Neural cell (in vitro differentiated cells): ENCODE results near the gene ARID3B. TPM values are rescaled to one million over a fixed set of nuclear protein-coding genes. Genes with fewer than 3 reads are reported as not detected.

Experiments used
- H2AFZ ChIP-seq: fragments of 200-600, 300-800 bp; sonication (generic), shearing (Covaris generic); 2 replicates; pipeline ENCODE4 v1.6.0; 2014; ENCODE audit warnings: low read depth, mild to moderate bottlenecking, antibody characterized with exemption, low read length, moderate library complexity
- H3F3A ChIP-seq: fragments of 200-600 bp; shearing (Covaris generic); 2 replicates; pipeline ENCODE4 v1.6.1; 2016; ENCODE audit warnings: mild to moderate bottlenecking, moderate library complexity, mixed read lengths, antibody characterized with exemption, low read length; ENCODE audit not compliant: insufficient read depth, poor library complexity, severe bottlenecking
- H3K27ac ChIP-seq: fragments of 200-600, 300-800 bp; sonication (generic), shearing (Covaris generic); 2 replicates; pipeline ENCODE4 v1.5.1; 2014; ENCODE audit warnings: mild to moderate bottlenecking, low read length, moderate library complexity
- H3K27me3 ChIP-seq: fragments of 300-800, 200-600 bp; sonication (generic), shearing (Covaris generic); 2 replicates; pipeline ENCODE4 v1.6.0; 2014; ENCODE audit warnings: mild to moderate bottlenecking, low read depth, low read length, moderate library complexity; ENCODE audit not compliant: insufficient read depth
- H3K36me3 ChIP-seq: fragments of 300-800, 200-600 bp; sonication (generic), shearing (Covaris generic); 2 replicates; pipeline ENCODE4 v1.5.1; 2014; ENCODE audit warnings: mild to moderate bottlenecking, antibody characterized with exemption, low read length, moderate library complexity; ENCODE audit not compliant: insufficient read depth
- H3K4me2 ChIP-seq: fragments of 300-800, 200-600 bp; sonication (generic), shearing (Covaris generic); 2 replicates; pipeline ENCODE4 v1.6.0; 2014; ENCODE audit warnings: mild to moderate bottlenecking, low read length
- H3K4me3 ChIP-seq: fragments of 300-800, 200-600 bp; sonication (generic), shearing (Covaris generic); 2 replicates; pipeline ENCODE4 v1.5.1; 2014; ENCODE audit warnings: mild to moderate bottlenecking, low read length, moderate library complexity
- H3K79me2 ChIP-seq: fragments of 200-600 bp; shearing (Covaris generic); replicated peaks from 2 replicates; pipeline ENCODE4 v1.6.0; 2014; ENCODE audit warnings: mild to moderate bottlenecking, low read length, moderate library complexity; ENCODE audit not compliant: insufficient read depth
- H3K9ac ChIP-seq: fragments of 300-800, 200-600 bp; sonication (generic), shearing (Covaris generic); 2 replicates; pipeline ENCODE4 v1.6.1; 2016; ENCODE audit warnings: mild to moderate bottlenecking, low read length, mixed read lengths
- H3K9me2 ChIP-seq: fragments of 200-600 bp; shearing (Covaris generic); 2 replicates; pipeline ENCODE4 v1.6.1; 2016; ENCODE audit warnings: mild to moderate bottlenecking, low read length, mixed read lengths; ENCODE audit not compliant: insufficient read depth
- H3K9me3 ChIP-seq: fragments of 200-600, 300-800 bp; sonication (generic), shearing (Covaris generic); 2 replicates; pipeline ENCODE4 v1.6.1; 2016; ENCODE audit warnings: mild to moderate bottlenecking, mixed run types, low read length, moderate library complexity, mixed read lengths
- H4K20me1 ChIP-seq: fragments of 200-600 bp; shearing (Covaris generic); 2 replicates; pipeline ENCODE4 v1.6.1; 2016; ENCODE audit warnings: mild to moderate bottlenecking, mixed run types; ENCODE audit not compliant: insufficient read depth
- EP300 ChIP-seq: fragments of 450-650 bp; conservative IDR thresholded peaks from 2 replicates; pipeline ENCODE4 v1.6.1; 2014; ENCODE audit warnings: antibody characterized with exemption, mild to moderate bottlenecking, moderate library complexity; ENCODE audit not compliant: poor library complexity, severe bottlenecking
- EZH2 ChIP-seq: fragments of 200-600, 300-800 bp; shearing (Covaris generic), sonication (generic); IDR thresholded peaks from 2 replicates; pipeline ENCODE4 v1.6.1; 2014; ENCODE audit warnings: antibody characterized with exemption, low read length, borderline replicate concordance, mild to moderate bottlenecking; ENCODE audit not compliant: insufficient read depth, poor library complexity, severe bottlenecking
- MXI1 ChIP-seq: fragments of 450-650 bp; conservative IDR thresholded peaks from 2 replicates; pipeline ENCODE4 v1.6.1; 2014; ENCODE audit warnings: antibody characterized with exemption, mild to moderate bottlenecking; ENCODE audit not compliant: poor library complexity, severe bottlenecking
- POLR2AphosphoS5 ChIP-seq: IDR thresholded peaks from 2 replicates; pipeline ENCODE4 v1.6.1; 2012
- RAD21 ChIP-seq: fragments of 450-650 bp; conservative IDR thresholded peaks from 2 replicates; pipeline ENCODE4 v1.6.1; 2014; ENCODE audit warnings: antibody characterized with exemption, mild to moderate bottlenecking, moderate library complexity
- SMC3 ChIP-seq: fragments of 450-650 bp; conservative IDR thresholded peaks from 2 replicates; pipeline ENCODE4 v1.6.1; 2014; ENCODE audit warnings: antibody characterized with exemption, mild to moderate bottlenecking, moderate library complexity; ENCODE audit not compliant: poor library complexity
- TAF1 ChIP-seq: IDR thresholded peaks from 2 replicates; pipeline ENCODE4 v1.6.1; 2012; ENCODE audit warnings: low read depth
- polyA plus RNA-seq: library from polyadenylated mRNA; depleted of rRNA; stranded (reverse); fragments of >200 nt; gene quantifications from 2 replicates; pipeline ENCODE4 v1.2.3, GENCODE V29; 2014
- TF ChIP-seq, protein P1 (sequence below): fragments of 450-650 bp; IDR thresholded peaks from 2 replicates; pipeline ENCODE4 v1.5.1; 2014; ENCODE audit warnings: antibody characterized with exemption, mild to moderate bottlenecking, moderate library complexity; ENCODE audit not compliant: poor library complexity, severe bottlenecking
- TF ChIP-seq, protein P2 (sequence below): IDR thresholded peaks from 2 replicates; pipeline ENCODE4 v1.6.1; 2012; ENCODE audit warnings: borderline replicate concordance

ARID3B gene
- polyA plus RNA-seq, 1 donor from 2014 or later: 11.2 TPM

DNA sequence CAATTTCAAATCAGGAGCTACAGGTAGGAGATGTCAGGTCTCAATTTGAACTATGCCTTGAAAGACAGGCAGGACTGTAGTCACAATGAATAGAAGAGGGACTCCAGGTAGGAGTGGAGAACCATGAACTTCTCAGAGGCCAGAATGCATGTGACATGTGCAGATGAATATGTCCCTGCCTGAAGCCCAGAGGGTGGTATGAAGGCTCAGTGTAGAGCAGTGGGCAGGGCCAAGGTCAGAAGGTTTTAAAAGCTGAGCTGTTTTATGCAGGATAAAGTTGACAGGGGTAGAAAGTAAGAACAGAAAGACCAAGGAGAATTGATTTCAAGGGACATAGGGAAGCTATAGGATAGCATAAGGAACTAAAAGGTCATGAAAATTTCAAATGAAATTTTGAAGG is 105.5 kb downstream of the ARID3B start:
- Histone ChIP-seq H3K36me3 (no peaks in the 10 kb centered on the region), H3K27ac (no peak overlapping the region), H3K9me2 (no peaks in the 10 kb centered on the region), H3K4me2 (no peak overlapping the region), H4K20me1 (no peaks in the 10 kb centered on the region), H3K9me3 (no peaks in the 10 kb centered on the region), H3K4me3 (no peak overlapping the region), H3K79me2 (peaks cover 6% of the 10 kb centered on the region), H3K9ac (no peak overlapping the region), H3F3A (no peaks in the 10 kb centered on the region), H2AFZ (no peak overlapping the region), H3K27me3 (no peaks in the 10 kb centered on the region)
- TF ChIP-seq RAD21 (no peak), MXI1 (no peak), EZH2 (no peak), SMC3 (no peak), POLR2AphosphoS5 (no peak), TAF1 (no peak), EP300 (no peak)
- TF ChIP-seq, protein P1, sequence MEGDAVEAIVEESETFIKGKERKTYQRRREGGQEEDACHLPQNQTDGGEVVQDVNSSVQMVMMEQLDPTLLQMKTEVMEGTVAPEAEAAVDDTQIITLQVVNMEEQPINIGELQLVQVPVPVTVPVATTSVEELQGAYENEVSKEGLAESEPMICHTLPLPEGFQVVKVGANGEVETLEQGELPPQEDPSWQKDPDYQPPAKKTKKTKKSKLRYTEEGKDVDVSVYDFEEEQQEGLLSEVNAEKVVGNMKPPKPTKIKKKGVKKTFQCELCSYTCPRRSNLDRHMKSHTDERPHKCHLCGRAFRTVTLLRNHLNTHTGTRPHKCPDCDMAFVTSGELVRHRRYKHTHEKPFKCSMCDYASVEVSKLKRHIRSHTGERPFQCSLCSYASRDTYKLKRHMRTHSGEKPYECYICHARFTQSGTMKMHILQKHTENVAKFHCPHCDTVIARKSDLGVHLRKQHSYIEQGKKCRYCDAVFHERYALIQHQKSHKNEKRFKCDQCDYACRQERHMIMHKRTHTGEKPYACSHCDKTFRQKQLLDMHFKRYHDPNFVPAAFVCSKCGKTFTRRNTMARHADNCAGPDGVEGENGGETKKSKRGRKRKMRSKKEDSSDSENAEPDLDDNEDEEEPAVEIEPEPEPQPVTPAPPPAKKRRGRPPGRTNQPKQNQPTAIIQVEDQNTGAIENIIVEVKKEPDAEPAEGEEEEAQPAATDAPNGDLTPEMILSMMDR: no peak
- TF ChIP-seq, protein P2, sequence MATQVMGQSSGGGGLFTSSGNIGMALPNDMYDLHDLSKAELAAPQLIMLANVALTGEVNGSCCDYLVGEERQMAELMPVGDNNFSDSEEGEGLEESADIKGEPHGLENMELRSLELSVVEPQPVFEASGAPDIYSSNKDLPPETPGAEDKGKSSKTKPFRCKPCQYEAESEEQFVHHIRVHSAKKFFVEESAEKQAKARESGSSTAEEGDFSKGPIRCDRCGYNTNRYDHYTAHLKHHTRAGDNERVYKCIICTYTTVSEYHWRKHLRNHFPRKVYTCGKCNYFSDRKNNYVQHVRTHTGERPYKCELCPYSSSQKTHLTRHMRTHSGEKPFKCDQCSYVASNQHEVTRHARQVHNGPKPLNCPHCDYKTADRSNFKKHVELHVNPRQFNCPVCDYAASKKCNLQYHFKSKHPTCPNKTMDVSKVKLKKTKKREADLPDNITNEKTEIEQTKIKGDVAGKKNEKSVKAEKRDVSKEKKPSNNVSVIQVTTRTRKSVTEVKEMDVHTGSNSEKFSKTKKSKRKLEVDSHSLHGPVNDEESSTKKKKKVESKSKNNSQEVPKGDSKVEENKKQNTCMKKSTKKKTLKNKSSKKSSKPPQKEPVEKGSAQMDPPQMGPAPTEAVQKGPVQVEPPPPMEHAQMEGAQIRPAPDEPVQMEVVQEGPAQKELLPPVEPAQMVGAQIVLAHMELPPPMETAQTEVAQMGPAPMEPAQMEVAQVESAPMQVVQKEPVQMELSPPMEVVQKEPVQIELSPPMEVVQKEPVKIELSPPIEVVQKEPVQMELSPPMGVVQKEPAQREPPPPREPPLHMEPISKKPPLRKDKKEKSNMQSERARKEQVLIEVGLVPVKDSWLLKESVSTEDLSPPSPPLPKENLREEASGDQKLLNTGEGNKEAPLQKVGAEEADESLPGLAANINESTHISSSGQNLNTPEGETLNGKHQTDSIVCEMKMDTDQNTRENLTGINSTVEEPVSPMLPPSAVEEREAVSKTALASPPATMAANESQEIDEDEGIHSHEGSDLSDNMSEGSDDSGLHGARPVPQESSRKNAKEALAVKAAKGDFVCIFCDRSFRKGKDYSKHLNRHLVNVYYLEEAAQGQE: no peak

Other genes starting within 250 kb of the ARID3B start
- not detected in 2 replicates for gene CYP11A1, start 173.6 kb upstream of the ARID3B start, polyA plus RNA-seq
- 28.8 and 31.7 TPM in 2 replicates for gene SEMA7A, start 107.3 kb upstream of the ARID3B start, polyA plus RNA-seq
- 66.1 and 70.7 TPM in 2 replicates for gene UBL7, start 80.1 kb upstream of the ARID3B start, polyA plus RNA-seq
- gene CLK3, start 74.6 kb downstream of the ARID3B start, polyA plus RNA-seq: 88.3 and 91.5 TPM in 2 replicates
- 12.9 and 15.9 TPM in 2 replicates for gene EDC3, start 154.8 kb downstream of the ARID3B start, polyA plus RNA-seq
- gene CYP1A1, start 184.3 kb downstream of the ARID3B start, polyA plus RNA-seq: 0.09 and 0.36 TPM in 2 replicates
- gene CYP1A2, start 207.6 kb downstream of the ARID3B start, polyA plus RNA-seq: not detected in 2 replicates
- gene CSK, start 240.9 kb downstream of the ARID3B start, polyA plus RNA-seq: 40.5 and 45.5 TPM in 2 replicates